A673 (cell line): Measurements from ENCODE around the gene F8A1. TPM values are rescaled to one million over a fixed set of nuclear protein-coding genes. Genes with fewer than 3 reads are reported as not detected.
"Not testable (repeated sequence)": the region's sequence is repeated elsewhere in the genome, so short reads cannot be mapped to it uniquely, and the experiment has no call there.

ENCODE experiments used
- Bru-seq: library from RNA; stranded (reverse); fragments of 400-500 nt; gene quantifications from one replicate; lab custom pipeline; 2021; lab: Mats Ljungman, UMichigan
- BruChase-seq, 2 experiments: library from RNA; stranded (reverse); fragments of 400-500 nt; gene quantifications; one replicate each; lab custom pipeline; 2021; lab: Mats Ljungman, UMichigan
- BruUV-seq: library from RNA; stranded (reverse); fragments of 400-500 nt; replicated peaks from 2 replicates; lab custom pipeline; 2021; lab: Mats Ljungman, UMichigan
- CTCF ChIA-PET: fragments of 300-600 bp; sonication (Branson Sonifier 250); formaldehyde crosslinking; loops from one replicate; lab custom pipeline; 2022; ENCODE audit warnings: antibody characterized with exemption; lab: Charles Lee
- POLR2A ChIA-PET: fragments of 300-600 bp; sonication (Branson Sonifier 250); formaldehyde crosslinking; loops from one replicate; lab custom pipeline; 2022; ENCODE audit warnings: antibody characterized with exemption; ENCODE audit not compliant: low non-redundant PET; lab: Charles Lee
- DNase-seq: peaks from one replicate; pipeline ENCODE4 v3.0.0-alpha.2; 2015; ENCODE audit warnings: low spot score
- H3K27ac ChIP-seq: fragments of 200-600 bp; sonication (generic); 2 replicates; pipeline ENCODE4 v1.5.1; 2016; ENCODE audit warnings: mixed run types, low read depth, mild to moderate bottlenecking, mixed read lengths, antibody characterized with exemption, low read length; ENCODE audit not compliant: poor library complexity, severe bottlenecking
- H3K27me3 ChIP-seq: fragments of 200-600 bp; sonication (generic); replicated peaks from 2 replicates; pipeline ENCODE4 v1.6.1; 2017; ENCODE audit warnings: mixed run types, low read depth, mild to moderate bottlenecking, mixed read lengths, antibody characterized with exemption, low read length; ENCODE audit not compliant: insufficient read depth, poor library complexity
- H3K36me3 ChIP-seq: fragments of 200-600 bp; sonication (generic); 2 replicates; pipeline ENCODE4 v1.6.1; 2016; ENCODE audit warnings: mixed run types, mild to moderate bottlenecking, mixed read lengths, antibody characterized with exemption, low read length; ENCODE audit not compliant: insufficient read depth, poor library complexity, severe bottlenecking
- H3K4me1 ChIP-seq: fragments of 200-600 bp; sonication (generic); 2 replicates; pipeline ENCODE4 v1.6.1; 2017; ENCODE audit warnings: mixed run types, mild to moderate bottlenecking, mixed read lengths, antibody characterized with exemption, low read length; ENCODE audit not compliant: insufficient read depth, poor library complexity, severe bottlenecking
- H3K4me3 ChIP-seq: fragments of 200-600 bp; sonication (generic); 2 replicates; pipeline ENCODE4 v1.5.1; 2016; ENCODE audit warnings: low read depth, mixed run types, mild to moderate bottlenecking, mixed read lengths, low read length; ENCODE audit not compliant: poor library complexity, severe bottlenecking
- H3K9me3 ChIP-seq: fragments of 200-600 bp; sonication (generic); 2 replicates; pipeline ENCODE4 v1.6.1; 2016; ENCODE audit warnings: mixed run types, low read depth, mild to moderate bottlenecking, mixed read lengths, antibody characterized with exemption, low read length; ENCODE audit not compliant: poor library complexity, severe bottlenecking
- CTCF ChIP-seq: fragments of 300-800, 200-600 bp; sonication (generic); conservative IDR thresholded peaks from 2 replicates; pipeline ENCODE4 v1.5.1; 2017; ENCODE audit warnings: low read depth, mild to moderate bottlenecking, antibody characterized with exemption, low read length, moderate library complexity, mixed read lengths
- EZH2 ChIP-seq: fragments of 200-600 bp; sonication (generic); IDR thresholded peaks from 2 replicates; pipeline ENCODE4 v1.6.1; 2017; ENCODE audit warnings: borderline replicate concordance, low read depth, mild to moderate bottlenecking, mixed read lengths, antibody characterized with exemption, low read length; ENCODE audit not compliant: poor library complexity, severe bottlenecking
- intact Hi-C: fragments of 100-400 bp; cut with micrococcal nuclease; formaldehyde crosslinking; loops from one replicate; pipeline ENCODE4 v1.10.0; 2022; ENCODE audit not compliant: unreplicated experiment
- long read RNA-seq: library from polyadenylated mRNA; stranded (forward); transcript quantifications from one replicate; pipeline ENCODE4 v2.0.0, GENCODE V29; 2022
- total RNA-seq: library from RNA; stranded (reverse); gene quantifications from 2 replicates; pipeline ENCODE4 v1.2.3, GENCODE V29; 2021

Gene F8A1
- total RNA-seq (25.0 and 25.2 TPM in 2 replicates), Bru-seq, nascent RNA (percentile 52 among the genes with signal in this experiment), BruChase-seq, experiment 1, labeled RNA remaining after a 2-hour chase (percentile 61 among the genes with signal in this experiment), BruChase-seq, experiment 2, labeled RNA remaining after a 6-hour chase (percentile 71 among the genes with signal in this experiment)
- long read RNA-seq, transcript F8A1-201 (1 exons, 1,713 nt) = major isoform, 140 of 140 reads
- long read RNA-seq, partial matches to known transcripts = 0 of 140 reads
- long read RNA-seq, other reads (novel, unspliced or antisense) = 0 of 140 reads

GRCh38 chrX:154886069-154886788 lies at the start of gene F8A1:
TSS of gene F8A1 (plus strand) at chrX:154886355. CDS start at chrX:154886375, 20 bp downstream.
- H3K4me1 ChIP-seq, CTCF ChIA-PET, DNase-seq, BruUV-seq, H3K27ac ChIP-seq, intact Hi-C loops, H3K27me3 ChIP-seq, H3K36me3 ChIP-seq, POLR2A ChIA-PET, H3K4me3 ChIP-seq, H3K9me3 ChIP-seq: not testable (repeated sequence)

GRCh38 chrX:154840856-154841255 lies 45.3 kb upstream of the F8A1 start:
- Histone ChIP-seq H3K27ac (no peak overlapping the region), H3K4me1 (no peaks in the 10 kb centered on the region), H3K4me3 (no peak overlapping the region), H3K27me3 (no peaks in the 10 kb centered on the region), H3K9me3 (no peaks in the 10 kb centered on the region), H3K36me3 (no peaks in the 10 kb centered on the region)
- DNase-seq = peak; percentile 60
- POLR2A ChIA-PET = no interaction called here
- CTCF ChIA-PET = interaction anchor here (0.6 kb wide), 1 partner anchor 258 kb away, joined by 4 read pairs; no protein-coding TSS in a partner anchor
- BruUV-seq = no TSS peak
- TF ChIP-seq EZH2 (no peak), CTCF (peak; percentile 51; the same call in 1 of the 2 replicates)
- intact Hi-C loops = loop anchor here (5.0 kb wide), 1 partner anchor 94 kb away; no protein-coding TSS in a partner anchor

DNA sequence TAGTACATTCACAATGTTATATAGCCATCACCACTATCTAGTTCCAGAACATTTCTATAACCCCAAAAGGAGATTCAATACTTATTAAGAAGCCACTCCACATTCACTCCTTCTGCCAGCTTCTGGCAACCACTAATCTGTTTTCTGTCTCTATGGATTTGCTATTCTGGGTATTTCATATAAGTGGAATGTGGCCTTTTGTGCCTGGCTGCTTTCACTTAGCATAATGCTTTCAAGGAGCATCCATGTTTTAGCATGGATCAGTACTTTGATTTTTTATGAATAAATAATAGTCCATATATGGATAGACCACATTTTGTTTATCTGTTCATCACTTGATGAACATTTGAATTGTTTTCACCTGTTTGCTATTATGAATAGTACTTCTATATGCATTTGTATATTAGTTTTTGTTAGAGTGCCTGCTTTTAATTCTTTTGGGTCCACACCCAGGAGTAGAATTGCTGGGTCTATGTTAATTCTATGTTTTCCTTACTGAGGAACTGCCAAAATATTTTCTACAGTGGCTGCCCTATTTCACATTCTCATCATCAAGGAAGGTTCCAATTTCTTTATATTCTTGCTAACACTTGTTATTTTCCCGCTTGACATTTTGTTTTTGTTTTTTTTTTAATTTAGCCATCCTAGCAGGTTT lies 35.1 kb upstream of the F8A1 start:
- Histone ChIP-seq H3K9me3 (no peaks in the 10 kb centered on the region), H3K36me3 (no peaks in the 10 kb centered on the region), H3K4me3 (no peak overlapping the region), H3K4me1 (no peaks in the 10 kb centered on the region), H3K27ac (no peak overlapping the region), H3K27me3 (no peaks in the 10 kb centered on the region)
- BruUV-seq = no TSS peak
- ChIA-PET POLR2A (no interaction called here), CTCF (no interaction called here)
- intact Hi-C loops = no loop called here
- DNase-seq = no peak
- TF ChIP-seq EZH2 = no peak
- no peak for TF ChIP-seq CTCF
